ENCODE data around the gene SLC16A1. TPM values are rescaled to one million over a fixed set of nuclear protein-coding genes. Genes with fewer than 3 reads are reported as not detected.

SLC16A1 gene
- total and polyA plus RNA-seq, 2 experiments from 2014 or later, result 231 to 593 TPM

GRCh38 chr1:112909847-112910246 is 46.1 kb downstream of the SLC16A1 start (continued):
- TF ChIP-seq ZNF462 (CRISPR knock-in tag; IDR thresholded peaks at IDR 0.05), result no peak
- no peak for TF ChIP-seq EZH2 (IDR thresholded peaks at IDR 0.05; ENCODE audit: low read depth, unreplicated experiment)
- TF ChIP-seq CTCF (conservative IDR thresholded peaks at IDR 0.05; ENCODE audit: low read depth in 2 of 2), result no peak
- TF ChIP-seq EZH2phosphoT487 (IDR thresholded peaks at IDR 0.05; ENCODE audit: unreplicated experiment), result no peak

- peaks cover 62% of the 10 kb centered on the region for H3K4me1 ChIP-seq (ENCODE audit: insufficient read depth)
- Mint-ChIP-seq H3K36me3 (ENCODE audit: low read depth) (peaks cover 17% of the 10 kb centered on the region; the same call in 2 of the 3 replicates), H3K9me3 (no peaks in the 10 kb centered on the region), H3K27me3 (ENCODE audit: insufficient read depth, low read depth, poor library complexity) (peaks cover 17% of the 10 kb centered on the region), H3K4me1 (peaks cover 61% of the 10 kb centered on the region), H3K27ac (peak overlapping the region; percentile 86), H3K4me3 (no peak overlapping the region; the same call in 2 of the 3 replicates)
- H3K4me2 ChIP-seq, result peak overlapping the region; percentile 18
- H3K79me2 ChIP-seq (replicated peaks; ENCODE audit: insufficient read depth), result peaks cover 5% of the 10 kb centered on the region; the same call in 1 of the 2 replicates
- H3F3A ChIP-seq (replicated peaks; ENCODE audit: low read depth), result peaks cover 17% of the 10 kb centered on the region
- no peak overlapping the region for H2AFZ ChIP-seq
- peak overlapping the region; percentile 74 for H3K27ac ChIP-seq (ENCODE audit: low read depth)
- no peaks in the 10 kb centered on the region; the same call in 1 of the 2 replicates for H3K36me3 ChIP-seq (ENCODE audit: insufficient read depth)
- no peaks in the 10 kb centered on the region for H3K9me2 ChIP-seq (ENCODE audit: insufficient read depth)
- no peaks in the 10 kb centered on the region for H4K20me1 ChIP-seq (replicated peaks; ENCODE audit: insufficient read depth)
- DNase-seq (ENCODE audit: low spot score) (peak; percentile 54), ATAC-seq (peak; percentile 28)
- no peak overlapping the region for H3K4me3 ChIP-seq
- H3K27me3 ChIP-seq (ENCODE audit: insufficient read depth), result no peaks in the 10 kb centered on the region
- no peak for TF ChIP-seq ZNF331 (CRISPR knock-in tag; IDR thresholded peaks at IDR 0.05; ENCODE audit: low read depth)
- no peak for TF ChIP-seq EZH2phosphoT487 (IDR thresholded peaks at IDR 0.05; ENCODE audit: unreplicated experiment)
- TF ChIP-seq ETS1 (IDR thresholded peaks at IDR 0.05), result no peak
Measured at GRCh38 chr1:112906150-112906698, 49.8 kb downstream of the SLC16A1 start.

All from GM23338 (cell line).